Keratinocyte (primary cell): ENCODE results near the gene ASCC3. TPM values are rescaled to one million over a fixed set of nuclear protein-coding genes. Genes with fewer than 3 reads are reported as not detected.

Experiments used
- DNase-seq: peaks from one replicate; pipeline ENCODE4 v3.0.0-alpha.2; 2011; ENCODE audit warnings: low read depth, missing footprints, low spot score
- FAIRE-seq: peaks from 2 replicates; lab custom pipeline; 2011; peaks lifted over from hg19 to GRCh38; lab: Jason Lieb, UNC
- H2AFZ ChIP-seq: 2 replicates; pipeline ENCODE4 v1.6.0; 2012; ENCODE audit warnings: low read length, control low read depth, inconsistent platforms; ENCODE audit not compliant: control insufficient read depth
- H3K27ac ChIP-seq: 2 replicates; pipeline ENCODE4 v1.5.1; 2011; ENCODE audit warnings: low read length; ENCODE audit not compliant: control insufficient read depth, insufficient read depth
- H3K27me3 ChIP-seq: 3 replicates; pipeline ENCODE4 v1.6.0; 2011; ENCODE audit warnings: low read length; ENCODE audit not compliant: control insufficient read depth, insufficient read depth; ENCODE audit errors: extremely low read depth
- H3K36me3 ChIP-seq, 2 experiments: 2 replicates in 1 of 2; 3 replicates in 1 of 2; pipeline ENCODE4 v1.5.1; 2011; ENCODE audit warnings: low read length in 2 of 2, mild to moderate bottlenecking in 1 of 2; ENCODE audit not compliant: control insufficient read depth in 2 of 2, insufficient read depth in 2 of 2; ENCODE audit errors: extremely low read depth in 1 of 2
- H3K4me1 ChIP-seq: 3 replicates; pipeline ENCODE4 v1.5.1; 2011; ENCODE audit warnings: low read length; ENCODE audit not compliant: control insufficient read depth, insufficient read depth; ENCODE audit errors: extremely low read depth
- H3K4me2 ChIP-seq: 3 replicates; pipeline ENCODE4 v1.6.0; 2011; ENCODE audit warnings: low read depth, low read length; ENCODE audit not compliant: control insufficient read depth, insufficient read depth; ENCODE audit errors: extremely low read depth
- H3K4me3 ChIP-seq, 3 experiments: fragments of 200-600 bp in 1 of 3; sonication (generic) in 1 of 3; 2 replicates in 2 of 3; 3 replicates in 1 of 3; pipeline ENCODE4 v1.5.1; 2011 to 2016; ENCODE audit warnings: low read length in 3 of 3, mild to moderate bottlenecking in 3 of 3, control low read depth in 2 of 3, inconsistent platforms in 1 of 3, low read depth in 1 of 3, mixed read lengths in 1 of 3, mixed run types in 1 of 3, moderate library complexity in 1 of 3; ENCODE audit not compliant: control insufficient read depth in 2 of 3, insufficient read depth in 2 of 3; ENCODE audit errors: extremely low read depth in 1 of 3
- H3K79me2 ChIP-seq: 2 replicates; pipeline ENCODE4 v1.6.0; 2012; ENCODE audit warnings: low read length; ENCODE audit not compliant: control insufficient read depth, insufficient read depth
- H3K9ac ChIP-seq: 3 replicates; pipeline ENCODE4 v1.6.0; 2011; ENCODE audit warnings: low read length; ENCODE audit not compliant: control insufficient read depth, insufficient read depth; ENCODE audit errors: extremely low read depth
- H3K9me1 ChIP-seq: 3 replicates; pipeline ENCODE4 v1.6.0; 2011; ENCODE audit warnings: low read length; ENCODE audit not compliant: control insufficient read depth, insufficient read depth; ENCODE audit errors: extremely low read depth
- H3K9me3 ChIP-seq: 2 replicates; pipeline ENCODE4 v1.5.1; 2012; ENCODE audit warnings: low read depth, low read length; ENCODE audit not compliant: control insufficient read depth
- H4K20me1 ChIP-seq: 3 replicates; pipeline ENCODE4 v1.6.0; 2011; ENCODE audit warnings: low read length; ENCODE audit not compliant: control insufficient read depth, insufficient read depth; ENCODE audit errors: extremely low read depth
- CTCF ChIP-seq, 3 experiments: IDR thresholded peaks in 1 of 3; conservative IDR thresholded peaks in 1 of 3; optimal IDR thresholded peaks in 1 of 3; 2 replicates in 2 of 3; 3 replicates in 1 of 3; pipeline versions ENCODE3 to v1.5.1; 2011; ENCODE audit warnings: low read length in 3 of 3, mild to moderate bottlenecking in 3 of 3, moderate library complexity in 2 of 3, control low read depth in 1 of 3, inconsistent platforms in 1 of 3; ENCODE audit not compliant: insufficient read depth in 2 of 3; ENCODE audit errors: extremely low read depth in 1 of 3
- EZH2 ChIP-seq: IDR thresholded peaks from one replicate; pipeline ENCODE4 v1.6.1; 2012; ENCODE audit warnings: inconsistent platforms, mild to moderate bottlenecking, low read length, moderate library complexity
- dilution Hi-C: fragments of 300-500 bp; cut with MboI; formaldehyde crosslinking; loops from one replicate; pipeline ENCODE4 v1.7.0; 2020; ENCODE audit warnings: low sequenced_read_pairs; ENCODE audit not compliant: extremely low pct_ligation_motif_present
- polyA plus RNA-seq, 5 experiments: library from polyadenylated mRNA; depleted of rRNA in 3 of 5; stranded (reverse) in 3 of 5; stranded (forward) in 1 of 5; unstranded in 1 of 5; fragments of >200 nt; gene quantifications; 1 replicate in 1 of 5; 2 replicates in 3 of 5; 3 replicates in 1 of 5; pipeline versions ENCODE4 v1.2.1 to v1.2.3, GENCODE V29; 2011 to 2012; ENCODE audit warnings: missing spikeins in 2 of 5, low read depth in 1 of 5, low replicate concordance in 1 of 5

Gene ASCC3
- polyA plus RNA-seq, 1 donor (not counting 4 experiments of a cell fraction or from before 2014, with no cell fraction given): 58.6 TPM

- FAIRE-seq (no peak), DNase-seq (no peak)
- TF ChIP-seq CTCF (optimal IDR thresholded peaks at IDR 0.05 in 1 of 3, IDR thresholded peaks at IDR 0.05 in 1 of 3, conservative IDR thresholded peaks at IDR 0.05 in 1 of 3; ENCODE audit: extremely low read depth in 1 of 3, insufficient read depth in 2 of 3, low read length in 3 of 3): no peak
- no peak for TF ChIP-seq EZH2
- dilution Hi-C loops: no loop called here
- no peaks in the 10 kb centered on the region for H3K79me2 ChIP-seq
- no peak overlapping the region for H2AFZ ChIP-seq
- H3K4me2 ChIP-seq: no peak overlapping the region
- no peaks in the 10 kb centered on the region for H3K9me3 ChIP-seq
- no peaks in the 10 kb centered on the region for H3K4me1 ChIP-seq
- H3K4me3 ChIP-seq: no peak overlapping the region
- H3K9me1 ChIP-seq: no peaks in the 10 kb centered on the region
- H3K27ac ChIP-seq: no peak overlapping the region
- no peak overlapping the region for H3K9ac ChIP-seq
- peaks cover 0 to 2% of the 10 kb centered on the region in 2 experiments for H3K36me3 ChIP-seq
- H3K27me3 ChIP-seq: no peaks in the 10 kb centered on the region
- no peaks in the 10 kb centered on the region for H4K20me1 ChIP-seq
These were observed 154.5 kb downstream of the ASCC3 start for GRCh38 chr6:100726666-100727065.

- Histone ChIP-seq H3K4me2 (no peak overlapping the region), H3K27me3 (no peaks in the 10 kb centered on the region), H3K79me2 (no peaks in the 10 kb centered on the region), H3K4me3 (no peak overlapping the region), H3K36me3 (peaks cover 0 to 2% of the 10 kb centered on the region in 2 experiments), H2AFZ (no peak overlapping the region), H3K27ac (no peak overlapping the region), H3K9me3 (no peaks in the 10 kb centered on the region), H3K9me1 (no peaks in the 10 kb centered on the region), H4K20me1 (no peaks in the 10 kb centered on the region), H3K4me1 (no peaks in the 10 kb centered on the region), H3K9ac (no peak overlapping the region)
- no peak for DNase-seq
- TF ChIP-seq CTCF (optimal IDR thresholded peaks at IDR 0.05 in 1 of 3, IDR thresholded peaks at IDR 0.05 in 1 of 3, conservative IDR thresholded peaks at IDR 0.05 in 1 of 3; ENCODE audit: extremely low read depth in 1 of 3, insufficient read depth in 2 of 3, low read length in 3 of 3) (no peak), EZH2 (no peak)
- dilution Hi-C loops: no loop called here
- no peak for FAIRE-seq
These were observed 156.4 kb downstream of the ASCC3 start for GRCh38 chr6:100724696-100725095.
